Measurements from ENCODE around the gene DPYSL3.
"Not testable (repeated sequence)": the region's sequence is repeated elsewhere in the genome, so short reads cannot be mapped to it uniquely, and the experiment has no call there.

DPYSL3 gene

GRCh38 chr5:147509710-147510651, at the start of gene DPYSL3:
TSS of gene DPYSL3 (minus strand) at chr5:147510068. CDS start at chr5:147509858, 210 bp downstream.
- DNase-seq: no peak

DNA sequence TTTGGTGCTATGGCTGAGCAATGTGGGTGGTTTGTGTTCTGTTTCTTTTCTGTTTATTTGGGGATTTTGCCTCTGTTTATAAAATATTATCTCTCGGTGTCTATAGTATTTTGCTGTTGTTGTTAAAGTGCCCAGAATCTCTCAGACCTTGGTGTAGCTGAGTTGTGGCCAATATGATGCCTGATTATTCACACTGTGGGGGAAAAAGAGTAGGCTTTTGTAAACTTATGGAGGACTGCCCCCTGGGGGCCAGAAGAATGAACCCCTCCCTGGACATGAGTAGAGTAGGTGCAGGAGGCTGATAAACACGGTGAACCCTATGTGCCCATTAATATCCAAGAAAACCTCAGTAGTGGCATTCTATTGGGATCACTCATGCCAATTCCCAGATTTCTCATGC, 49.0 kb upstream of the DPYSL3 start:
- DNase-seq: no peak

DNA sequence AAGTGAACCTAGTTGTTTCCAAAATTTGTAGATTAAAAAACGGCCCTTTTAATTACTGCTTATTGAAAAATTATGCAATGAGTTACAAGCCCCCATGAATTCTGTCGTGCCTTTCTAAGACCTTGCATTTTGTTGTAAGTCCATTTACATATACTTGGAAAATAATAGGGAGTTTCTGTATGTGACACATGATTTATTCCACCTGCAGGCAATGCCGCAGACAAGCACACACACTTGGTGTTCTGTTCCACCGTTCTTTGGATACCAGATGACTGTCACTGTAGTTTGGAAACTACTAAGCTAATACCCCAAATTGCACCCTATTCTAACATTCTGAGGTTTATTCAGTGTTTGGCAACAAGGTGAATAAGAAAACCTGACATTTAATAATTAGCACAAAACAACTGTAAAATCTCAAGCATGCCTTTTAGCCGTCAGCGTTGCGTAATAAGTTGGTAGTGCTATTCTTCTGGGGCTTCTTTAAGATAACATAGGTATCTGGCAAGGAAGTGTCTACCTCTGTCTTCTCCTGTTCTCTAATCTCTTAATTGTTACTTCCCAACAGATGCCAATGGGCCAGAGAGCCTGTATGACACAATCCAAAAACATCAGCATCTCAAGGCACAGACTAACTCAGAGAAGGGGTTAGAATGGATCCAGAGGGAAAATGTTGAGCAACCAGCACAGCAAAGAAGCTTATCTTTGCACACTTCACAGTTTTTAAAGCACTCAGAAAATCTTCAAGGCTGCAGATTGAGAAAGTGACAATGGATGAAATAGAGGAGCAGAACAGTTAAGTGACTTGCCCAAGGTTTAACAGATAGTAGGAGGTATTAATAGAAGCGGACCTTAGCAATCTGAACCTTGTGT, 48.2 kb upstream of the DPYSL3 start:
- DNase-seq: no peak

GRCh38 chr5:147555176-147555575, 45.3 kb upstream of the DPYSL3 start:
- DNase-seq: no peak

- no peak for DNase-seq
Measured at GRCh38 chr5:147554261-147554817, 44.5 kb upstream of the DPYSL3 start.

DNA sequence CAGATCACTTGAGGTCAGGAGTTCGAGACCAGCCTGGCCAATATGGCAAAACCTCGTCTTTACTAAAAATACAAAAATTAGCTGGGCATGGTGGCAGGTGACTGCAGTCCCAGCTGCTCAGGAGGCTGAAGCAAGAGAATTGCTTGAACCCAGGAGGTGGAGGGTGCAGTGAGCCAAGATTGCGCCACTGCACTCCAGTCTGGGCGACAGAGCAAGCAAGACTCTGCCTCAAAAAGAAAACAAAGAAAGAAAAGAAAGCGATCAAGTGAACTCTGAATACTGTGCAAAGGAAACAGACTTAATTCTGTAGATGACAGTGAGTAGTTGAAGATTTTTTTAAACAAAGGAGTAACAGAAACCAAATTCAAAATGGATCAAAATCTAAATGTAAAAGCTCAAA, 43.9 kb upstream of the DPYSL3 start:
- not testable (repeated sequence) for DNase-seq

DNA sequence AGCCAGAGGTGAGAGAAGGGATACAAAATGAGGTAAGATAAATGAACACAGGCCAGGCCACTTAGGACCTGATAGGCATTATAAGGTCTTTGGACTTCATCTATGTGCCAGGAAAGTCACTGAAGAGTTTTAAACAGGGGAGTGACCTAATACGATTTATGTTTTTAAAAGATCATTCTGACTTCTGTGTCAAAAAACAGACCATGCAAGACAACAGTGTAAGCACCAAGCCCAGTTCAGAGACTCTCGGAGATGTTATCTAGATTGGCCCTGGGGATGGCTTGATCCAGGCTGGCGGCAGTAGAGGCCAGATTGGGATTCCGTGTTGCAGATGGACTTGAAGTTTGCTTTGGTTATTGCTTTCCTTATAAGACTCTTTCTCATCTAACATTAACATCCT, 43.0 kb upstream of the DPYSL3 start:
- DNase-seq: no peak

DNA sequence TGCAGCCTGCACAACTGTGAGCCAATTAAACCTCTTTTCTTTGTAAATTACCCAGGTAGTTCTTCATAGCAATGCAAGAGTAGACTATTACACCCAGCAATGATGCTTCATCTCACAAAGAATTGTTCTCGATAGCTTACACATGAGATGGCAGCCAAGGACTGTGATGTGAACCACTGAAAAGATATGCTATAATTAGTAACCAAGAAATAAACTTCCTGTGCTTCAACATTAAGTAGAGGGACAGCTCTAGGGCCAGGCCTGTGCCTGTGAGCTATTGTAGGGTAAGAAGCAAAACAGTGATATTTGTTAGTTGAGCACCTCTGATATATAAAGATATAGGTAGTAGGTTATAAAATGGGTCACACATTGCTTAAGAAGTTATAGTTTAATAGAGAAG, 41.8 kb upstream of the DPYSL3 start:
- DNase-seq: no peak

DNA sequence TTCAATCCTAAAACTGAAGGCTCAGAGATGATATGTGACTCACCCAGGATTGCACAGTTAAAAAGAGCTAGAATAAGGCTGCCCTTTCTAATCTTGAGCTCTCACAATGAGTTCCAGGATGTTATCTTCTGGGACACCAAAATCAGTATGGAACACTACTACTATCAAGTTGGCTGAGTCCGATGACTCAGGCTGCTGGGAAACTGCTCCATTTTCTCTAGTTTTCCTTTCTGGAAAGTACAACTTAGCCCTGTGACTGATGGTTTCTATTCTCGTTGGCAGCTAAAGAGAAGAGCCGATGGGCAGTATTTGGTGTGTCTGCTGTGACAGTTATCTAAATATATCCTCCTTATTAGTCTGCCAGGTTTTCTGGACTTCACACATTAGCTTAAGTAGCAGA, 37.9 kb upstream of the DPYSL3 start:
- no peak for DNase-seq

- DNase-seq: no peak
Measured at GRCh38 chr5:147544556-147544955, 34.7 kb upstream of the DPYSL3 start.

DNA sequence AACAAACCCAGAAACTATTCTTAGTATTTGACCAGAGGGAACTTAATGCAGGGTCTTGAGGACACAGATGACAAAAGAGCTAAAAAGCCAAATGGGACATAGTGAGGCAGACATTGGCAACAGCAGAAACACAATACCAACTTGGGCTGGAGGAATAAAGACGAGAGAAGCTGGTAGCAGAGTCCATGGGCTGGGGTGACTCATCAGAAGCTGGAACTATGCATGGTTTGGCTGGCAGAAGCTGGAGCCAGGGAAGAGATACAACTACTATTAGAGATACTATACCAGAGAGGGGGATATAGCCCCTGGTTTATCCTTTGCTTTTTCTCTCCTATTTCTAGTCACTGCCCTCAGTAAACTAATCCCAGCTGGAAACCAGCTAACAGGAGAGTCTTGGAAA, 29.2 kb upstream of the DPYSL3 start:
- no peak for DNase-seq

GRCh38 chr5:147538236-147538635, 28.4 kb upstream of the DPYSL3 start:
- no peak for DNase-seq

DNA sequence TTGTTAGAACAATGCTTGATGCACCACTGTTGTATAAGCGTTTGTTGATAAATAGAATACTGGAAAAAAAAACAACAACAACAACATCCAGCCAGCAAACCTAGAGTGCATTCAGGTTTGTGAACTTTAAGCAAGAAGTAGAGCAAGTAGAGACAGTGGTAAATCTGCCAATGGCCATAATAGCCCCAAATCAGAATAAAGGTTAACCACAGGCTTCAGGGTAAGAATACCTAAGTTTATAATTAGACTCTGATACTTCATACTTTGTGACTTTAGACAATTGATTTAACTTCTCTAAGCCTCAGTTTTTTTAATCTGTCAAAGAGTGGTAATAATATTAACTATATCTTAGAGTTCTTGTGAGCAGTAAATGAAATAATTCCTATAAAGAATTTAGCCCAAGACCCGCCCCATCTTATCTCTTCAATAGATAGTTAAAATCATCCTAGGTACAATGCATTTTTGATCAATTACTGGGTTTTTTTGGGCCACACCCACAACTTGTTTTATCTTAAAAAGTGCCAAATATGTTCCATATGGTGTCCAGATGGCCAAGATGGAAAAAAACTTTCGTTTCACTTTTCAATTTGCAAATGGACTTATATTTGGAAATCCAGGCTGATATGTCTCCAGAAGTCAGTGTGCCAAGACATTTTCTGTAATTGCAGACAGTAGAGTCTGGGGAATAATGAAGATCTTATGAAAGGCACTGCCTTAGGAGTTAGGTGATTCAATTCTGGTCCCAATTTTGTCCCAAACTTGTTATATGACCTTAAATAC, 24.5 kb upstream of the DPYSL3 start:
- DNase-seq: no peak

GRCh38 chr5:147532156-147532555, 22.3 kb upstream of the DPYSL3 start:
- no peak for DNase-seq

- no peak for DNase-seq
Measured at GRCh38 chr5:147530530-147531389, 20.9 kb upstream of the DPYSL3 start.

GRCh38 chr5:147523069-147523468, 13.2 kb upstream of the DPYSL3 start:
- no peak for DNase-seq

DNA sequence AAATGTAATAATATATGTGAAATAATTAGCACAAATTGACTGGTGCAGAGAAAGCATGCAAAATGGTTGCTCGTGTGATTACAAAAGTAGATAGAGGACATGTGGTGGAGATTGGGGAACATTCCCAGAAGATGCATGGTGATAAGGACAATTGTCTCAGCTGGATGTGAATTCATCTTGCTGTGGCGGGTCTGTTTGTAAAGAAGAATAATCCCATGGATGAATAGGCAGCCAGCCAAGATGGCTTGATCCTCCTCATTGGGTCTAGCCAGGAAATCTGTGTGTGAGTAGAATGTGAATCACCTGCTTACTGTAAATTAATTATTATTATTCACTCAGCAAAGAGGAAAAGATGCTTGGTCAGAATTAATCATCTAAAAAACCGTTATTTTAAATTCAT, 12.6 kb upstream of the DPYSL3 start:
- DNase-seq: no peak

GRCh38 chr5:147520450-147520849, 10.6 kb upstream of the DPYSL3 start:
- no peak for DNase-seq

DNA sequence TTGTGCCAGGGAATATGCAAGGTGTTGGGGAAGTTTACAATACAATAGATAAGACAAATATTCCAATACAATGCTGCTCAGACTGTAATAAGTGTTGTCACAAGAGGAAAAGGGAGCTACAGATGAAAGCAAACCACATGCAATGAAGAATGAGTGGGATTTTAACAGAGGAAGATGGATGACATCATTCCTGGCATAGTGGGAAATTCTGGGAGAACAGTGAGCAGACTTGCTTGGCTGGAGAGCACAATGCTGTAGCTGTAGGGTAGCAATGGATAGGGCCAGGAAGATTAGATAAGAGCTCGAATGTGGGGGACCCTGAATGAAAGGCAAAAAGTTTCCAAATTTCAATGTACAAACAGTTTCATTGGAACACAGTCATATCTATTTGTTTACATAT, 9.5 kb upstream of the DPYSL3 start:
- DNase-seq: no peak

- DNase-seq: no peak
Measured at GRCh38 chr5:147517383-147517782, 7.5 kb upstream of the DPYSL3 start.

DNA sequence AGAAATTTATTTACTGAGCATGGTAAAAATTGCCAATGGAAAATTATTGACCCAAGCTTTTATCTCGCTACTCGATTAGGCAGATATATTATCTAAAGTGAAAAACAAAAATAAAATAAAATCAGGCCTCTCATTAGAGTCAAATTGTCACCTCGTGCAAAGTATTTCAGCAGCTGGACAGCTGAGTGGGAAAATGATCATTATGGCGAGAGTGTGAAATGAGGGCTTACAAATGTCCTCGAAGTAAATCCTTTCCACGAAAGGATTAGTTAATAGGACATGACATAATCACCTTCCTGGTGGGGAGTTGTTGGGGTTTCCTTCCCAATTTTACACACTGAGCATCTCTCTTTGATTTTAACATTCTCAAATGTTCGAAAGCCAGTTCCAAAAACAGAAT, 5.4 kb upstream of the DPYSL3 start:
- no peak for DNase-seq
